ENCODE results near the gene ADGRD2.

DNA sequence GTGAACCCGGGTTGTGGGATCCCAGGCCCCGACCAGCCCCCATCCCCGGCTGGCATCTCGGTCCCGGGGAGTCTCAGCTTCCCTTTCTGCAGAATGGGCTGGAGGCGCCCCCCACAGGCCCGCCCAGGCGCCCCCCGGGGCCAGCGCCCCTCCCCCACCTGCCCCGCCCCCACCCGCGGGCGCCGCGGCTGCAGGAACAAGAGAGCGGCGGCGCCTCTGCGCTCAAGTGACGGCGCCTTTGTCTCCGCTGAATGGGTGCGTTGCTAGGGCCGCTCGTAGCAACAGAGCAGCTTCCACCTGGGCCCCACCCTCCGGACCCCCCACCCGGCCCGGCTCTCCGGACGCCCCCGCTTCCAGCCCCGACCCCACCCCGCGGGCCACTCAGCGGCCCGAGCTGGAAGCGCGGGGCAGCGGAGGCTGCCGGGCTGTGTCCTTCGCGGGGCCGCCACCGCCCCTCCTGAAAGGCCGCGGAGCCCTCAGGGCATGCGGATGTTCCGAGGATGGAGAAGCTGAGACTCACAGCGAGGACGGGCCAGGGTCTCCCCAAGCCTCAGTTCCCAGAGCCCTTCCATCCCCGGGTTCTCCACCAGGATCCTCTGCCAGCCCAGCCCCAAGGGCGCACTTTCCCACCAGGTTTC, 27.5 kb downstream of the ADGRD2 start:
- TF ChIP-seq POLR2A (IDR thresholded peaks at IDR 0.05; ENCODE audit: borderline replicate concordance, extremely low read depth, insufficient read depth, insufficient read length) = no peak
- no peak for TF ChIP-seq EZH2 (IDR thresholded peaks at IDR 0.05)
- no peak for TF ChIP-seq ELF1 (IDR thresholded peaks at IDR 0.05; ENCODE audit: borderline replicate concordance, low read depth)
- TF ChIP-seq, protein P1, sequence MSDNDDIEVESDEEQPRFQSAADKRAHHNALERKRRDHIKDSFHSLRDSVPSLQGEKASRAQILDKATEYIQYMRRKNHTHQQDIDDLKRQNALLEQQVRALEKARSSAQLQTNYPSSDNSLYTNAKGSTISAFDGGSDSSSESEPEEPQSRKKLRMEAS (IDR thresholded peaks at IDR 0.05) = no peak
- TF ChIP-seq SIN3A (IDR thresholded peaks at IDR 0.05; ENCODE audit: low read depth) = no peak
- TF ChIP-seq, protein P2, sequence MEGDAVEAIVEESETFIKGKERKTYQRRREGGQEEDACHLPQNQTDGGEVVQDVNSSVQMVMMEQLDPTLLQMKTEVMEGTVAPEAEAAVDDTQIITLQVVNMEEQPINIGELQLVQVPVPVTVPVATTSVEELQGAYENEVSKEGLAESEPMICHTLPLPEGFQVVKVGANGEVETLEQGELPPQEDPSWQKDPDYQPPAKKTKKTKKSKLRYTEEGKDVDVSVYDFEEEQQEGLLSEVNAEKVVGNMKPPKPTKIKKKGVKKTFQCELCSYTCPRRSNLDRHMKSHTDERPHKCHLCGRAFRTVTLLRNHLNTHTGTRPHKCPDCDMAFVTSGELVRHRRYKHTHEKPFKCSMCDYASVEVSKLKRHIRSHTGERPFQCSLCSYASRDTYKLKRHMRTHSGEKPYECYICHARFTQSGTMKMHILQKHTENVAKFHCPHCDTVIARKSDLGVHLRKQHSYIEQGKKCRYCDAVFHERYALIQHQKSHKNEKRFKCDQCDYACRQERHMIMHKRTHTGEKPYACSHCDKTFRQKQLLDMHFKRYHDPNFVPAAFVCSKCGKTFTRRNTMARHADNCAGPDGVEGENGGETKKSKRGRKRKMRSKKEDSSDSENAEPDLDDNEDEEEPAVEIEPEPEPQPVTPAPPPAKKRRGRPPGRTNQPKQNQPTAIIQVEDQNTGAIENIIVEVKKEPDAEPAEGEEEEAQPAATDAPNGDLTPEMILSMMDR (IDR thresholded peaks at IDR 0.05 in 2 of 3, conservative IDR thresholded peaks at IDR 0.05 in 1 of 3; ENCODE audit: borderline replicate concordance in 1 of 3, insufficient read depth in 1 of 3, low read depth in 2 of 3, low read length in 2 of 3) = no peak

Measured in HCT116 (cell line).